Medulla oblongata (tissue), 1 donor: ENCODE measurements around the gene CLPSL2.

Source experiments
- DNase-seq: peaks from one replicate; pipeline ENCODE4 v3.0.0-alpha.2; 2015; ENCODE audit errors: extremely low spot score

The CLPSL2 gene

DNA sequence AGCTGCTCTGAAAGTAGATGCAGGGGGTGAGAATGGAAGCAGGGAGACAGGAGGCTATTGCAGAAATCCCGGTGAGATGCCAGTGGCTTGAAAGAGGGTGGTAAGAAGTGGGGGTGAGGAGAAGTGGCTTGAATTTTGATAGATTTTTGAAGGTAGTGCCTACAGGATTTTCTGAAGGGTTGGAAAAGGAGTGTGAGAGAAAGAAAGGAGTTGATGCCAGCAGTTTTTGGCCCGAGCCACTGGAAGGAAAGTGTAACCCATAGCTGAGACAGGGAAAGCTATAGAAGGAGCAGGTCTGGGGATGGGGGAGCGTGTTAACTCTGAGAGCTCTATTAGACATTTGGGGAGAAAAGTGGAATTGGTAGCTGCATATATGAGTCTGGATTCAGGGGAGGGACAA is 29.9 kb upstream of the CLPSL2 start:
- DNase-seq: no peak

- no peak for DNase-seq
Observed at GRCh38 chr6:35747877-35748276, 28.5 kb upstream of the CLPSL2 start.

DNA sequence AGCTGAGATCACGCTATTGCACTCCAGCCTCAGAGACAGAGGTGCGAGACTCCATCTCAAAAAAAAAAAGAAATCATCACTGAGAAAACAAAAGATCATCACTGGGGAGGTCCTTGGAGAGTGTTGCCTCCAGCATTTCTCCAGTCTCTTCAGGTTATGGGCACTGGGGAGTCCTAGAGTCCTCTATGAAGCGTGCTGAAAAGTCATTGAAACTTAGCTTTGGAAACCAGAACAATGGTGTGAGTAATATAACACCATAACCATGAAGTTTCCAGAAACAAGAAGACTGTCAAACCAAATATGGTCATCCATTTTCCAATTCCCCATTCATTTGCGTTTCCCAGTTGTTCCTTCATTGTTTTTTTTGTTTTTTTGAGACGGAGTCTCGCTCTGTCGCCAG is 25.8 kb upstream of the CLPSL2 start:
- no peak for DNase-seq

GRCh38 chr6:35751594-35751993 is 24.8 kb upstream of the CLPSL2 start:
- no peak for DNase-seq

- no peak for DNase-seq
Observed at GRCh38 chr6:35752330-35752729, 24.1 kb upstream of the CLPSL2 start.

DNA sequence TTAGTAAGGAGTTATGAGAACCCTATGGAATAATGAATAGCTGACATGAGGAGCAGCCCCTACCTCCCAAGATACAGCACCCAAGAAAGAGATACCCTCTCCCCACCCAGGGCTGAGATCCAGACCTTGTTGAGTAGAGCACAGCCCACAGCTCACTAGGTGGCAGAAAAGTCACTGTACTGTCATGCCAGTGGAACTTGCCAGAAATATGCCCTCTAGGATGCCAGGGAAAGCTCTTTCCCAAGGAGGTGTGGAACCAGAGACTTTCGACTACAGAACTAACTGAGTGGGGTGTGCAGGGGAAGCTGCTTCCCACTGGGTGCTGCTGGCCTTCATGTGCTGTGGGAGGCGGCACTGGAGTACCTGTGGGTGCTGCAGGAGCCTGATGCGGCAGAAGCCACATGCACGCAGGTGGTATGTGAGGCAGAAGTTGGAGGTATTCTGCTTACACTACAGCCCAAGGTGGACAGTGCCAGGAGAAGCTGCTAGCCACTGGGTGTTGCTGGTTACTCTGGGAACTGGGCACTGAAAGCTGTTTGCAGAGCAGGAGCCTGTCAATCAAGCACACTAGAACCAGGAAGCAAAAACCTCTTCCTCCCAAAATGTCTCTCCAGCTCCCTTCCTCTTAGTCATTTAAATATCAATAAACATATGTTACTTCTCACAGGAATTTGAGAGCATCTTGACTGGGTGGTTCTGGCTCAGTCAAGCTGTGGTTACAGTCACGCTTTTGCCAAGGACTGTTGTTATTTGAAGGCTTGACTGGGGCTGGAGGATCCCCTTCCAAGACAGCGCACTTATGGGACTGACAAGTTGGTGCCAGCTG is 21.7 kb upstream of the CLPSL2 start:
- no peak for DNase-seq

GRCh38 chr6:35755278-35755924 is 21.0 kb upstream of the CLPSL2 start:
- no peak for DNase-seq

DNA sequence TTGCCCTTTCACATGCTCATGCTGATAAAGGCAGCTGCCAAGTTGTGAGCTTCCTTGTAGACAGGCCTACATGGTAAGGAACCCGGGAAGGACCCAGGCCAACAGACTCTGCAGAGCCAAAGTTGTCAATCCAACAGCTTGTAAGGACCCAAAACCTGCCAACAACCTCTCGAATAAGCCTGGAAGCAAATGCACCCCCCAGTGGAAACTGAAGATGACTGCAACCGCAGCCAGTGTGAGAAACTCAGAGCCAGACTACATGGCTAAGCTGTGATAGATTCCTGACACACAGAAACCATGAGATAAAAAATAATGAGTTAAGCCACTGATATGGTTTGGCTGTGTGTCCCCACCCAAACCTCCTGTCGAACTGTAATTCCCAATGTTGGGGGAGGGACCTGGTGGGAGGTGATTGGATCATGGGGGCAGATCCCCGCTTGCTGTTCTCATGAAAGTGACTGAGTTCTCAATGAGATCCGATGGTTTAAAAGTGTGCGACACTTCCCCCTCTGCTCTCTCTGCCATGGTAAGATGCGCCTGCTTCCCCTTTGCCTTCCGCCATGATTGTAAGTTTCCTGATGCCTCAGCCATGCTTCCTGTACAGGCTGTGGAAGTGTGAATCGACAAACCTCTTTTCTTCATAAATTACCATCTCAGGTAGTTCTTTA is 18.8 kb upstream of the CLPSL2 start:
- DNase-seq: no peak

GRCh38 chr6:35759426-35759825 is 17.0 kb upstream of the CLPSL2 start:
- no peak for DNase-seq

DNA sequence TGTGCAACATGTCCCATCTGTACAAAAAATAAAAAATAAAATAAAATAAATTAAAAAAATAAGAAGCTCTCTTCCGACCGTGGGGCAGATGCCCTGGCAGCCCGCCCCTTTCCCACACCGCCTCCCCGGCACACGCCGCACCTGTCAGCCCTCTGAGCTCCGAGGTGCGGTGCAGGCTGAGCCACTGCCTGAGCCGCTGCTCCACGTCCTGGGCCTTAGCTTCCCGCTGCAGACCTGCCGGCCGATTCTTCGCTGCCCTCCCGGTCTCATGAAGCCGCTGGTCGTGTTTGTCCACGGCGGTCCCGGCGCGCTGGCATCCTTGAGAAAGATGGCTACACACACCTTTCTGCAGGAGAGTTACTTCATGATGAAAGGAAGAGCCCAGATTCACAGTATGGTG is 10.7 kb upstream of the CLPSL2 start:
- DNase-seq: no peak

GRCh38 chr6:35769211-35769610 is 7.2 kb upstream of the CLPSL2 start:
- no peak for DNase-seq

DNA sequence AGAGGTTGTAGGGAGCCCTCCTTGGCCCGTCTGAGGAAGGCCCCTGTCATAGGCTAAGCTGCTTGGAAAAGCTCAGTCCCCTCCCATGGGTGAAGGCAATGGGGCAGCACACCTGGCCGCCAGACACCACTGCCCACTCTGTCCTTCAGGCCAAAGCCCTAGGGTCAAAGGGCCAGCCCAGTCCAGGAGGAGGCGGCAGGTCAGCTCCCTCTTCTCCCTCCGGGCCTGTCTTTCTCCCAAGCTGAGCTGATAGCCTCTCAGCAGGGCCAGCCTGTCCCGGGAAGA is 5.1 kb upstream of the CLPSL2 start:
- DNase-seq: no peak

GRCh38 chr6:35774116-35774794 is 2.1 kb upstream of the CLPSL2 start:
- DNase-seq: no peak

- DNase-seq: no peak
Observed at GRCh38 chr6:35775031-35775430, 1.4 kb upstream of the CLPSL2 start.

GRCh38 chr6:35777356-35778102 is 1.1 kb downstream of the CLPSL2 start:
- no peak for DNase-seq

DNA sequence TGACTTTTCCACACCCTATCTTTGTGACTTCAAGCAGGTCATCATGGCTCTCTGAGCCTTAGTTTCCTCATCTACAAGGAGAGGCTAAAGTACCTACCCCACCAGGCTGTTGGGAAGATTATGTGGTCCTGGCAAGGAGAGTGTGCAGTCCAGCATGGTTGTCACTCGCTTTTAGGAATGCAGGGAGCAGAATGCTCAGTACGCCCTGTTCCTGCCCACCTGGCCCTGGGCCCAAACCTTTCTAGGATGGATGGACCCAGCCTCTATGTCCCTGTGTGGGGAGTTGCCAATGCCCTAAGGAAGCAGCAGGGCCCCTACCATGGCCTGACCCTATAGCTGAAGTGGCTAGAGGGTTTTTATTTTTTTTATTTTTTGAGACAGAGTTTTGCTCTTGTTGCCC is 2.0 kb downstream of the CLPSL2 start:
- DNase-seq: no peak

- DNase-seq: no peak
Observed at GRCh38 chr6:35780719-35781118, 4.3 kb downstream of the CLPSL2 start, which contains the start of gene CLPSL1. TSS of gene CLPSL1 (plus strand) at chr6:35781019. CDS start at chr6:35781111, 92 bp downstream.

DNA sequence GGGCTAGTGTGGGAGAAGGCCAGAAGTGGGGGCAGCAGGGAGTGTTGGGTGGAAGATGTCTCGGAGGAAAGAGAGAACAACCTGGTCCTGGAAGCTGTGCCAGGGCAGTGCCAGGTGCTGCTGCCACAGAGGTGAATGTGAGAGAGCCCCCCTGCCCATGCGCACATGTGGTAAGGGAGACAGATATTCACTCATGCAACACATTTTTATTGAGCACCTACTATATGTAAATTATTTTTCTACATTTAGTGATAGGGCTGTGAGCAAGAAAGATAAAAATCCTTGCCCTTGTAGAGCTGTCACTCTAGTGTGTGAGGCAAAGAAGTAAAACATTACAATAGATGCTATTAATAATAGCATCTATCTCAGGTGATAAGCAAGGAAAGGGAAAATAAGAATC is 4.9 kb downstream of the CLPSL2 start:
- no peak for DNase-seq

- no peak for DNase-seq
Observed at GRCh38 chr6:35782424-35782823, 6.0 kb downstream of the CLPSL2 start.

DNA sequence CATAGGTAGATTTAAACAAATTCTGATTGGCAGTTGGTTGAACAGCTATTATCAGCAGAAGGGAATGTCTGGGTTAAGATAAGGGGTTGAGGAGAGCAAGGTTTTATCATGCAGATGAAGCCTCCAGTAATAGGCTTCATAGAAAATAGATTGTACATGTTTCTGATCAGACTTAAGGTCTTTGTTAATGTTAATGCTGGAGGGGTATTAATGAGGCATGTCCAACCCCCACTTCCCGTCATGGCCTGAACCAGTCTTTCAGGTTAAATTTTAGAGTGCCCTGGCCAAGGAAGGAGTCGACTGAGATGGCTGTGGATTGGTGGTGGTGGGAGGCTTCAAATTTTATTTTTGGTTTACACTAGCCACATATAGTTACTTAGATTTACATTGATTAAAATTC is 7.8 kb downstream of the CLPSL2 start:
- no peak for DNase-seq

DNA sequence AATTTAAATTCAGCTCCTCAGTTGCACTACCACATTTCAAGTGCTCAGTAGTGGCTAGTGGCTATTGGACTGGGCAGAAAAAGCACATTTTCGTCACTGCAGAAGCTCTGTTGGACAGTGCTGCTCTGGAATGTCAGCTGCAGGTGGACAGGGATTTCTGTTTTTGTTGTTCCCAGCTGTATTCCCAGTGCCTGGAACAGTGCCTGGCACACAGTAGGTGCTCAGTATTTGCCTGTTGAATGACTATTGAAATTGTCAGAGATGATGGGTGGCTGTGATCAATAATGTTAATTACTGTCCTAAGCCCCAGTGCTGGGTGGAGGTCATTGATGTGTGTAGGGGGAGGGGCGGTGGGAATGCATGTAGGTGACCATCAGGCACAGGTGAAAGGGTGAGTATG is 9.9 kb downstream of the CLPSL2 start:
- no peak for DNase-seq

DNA sequence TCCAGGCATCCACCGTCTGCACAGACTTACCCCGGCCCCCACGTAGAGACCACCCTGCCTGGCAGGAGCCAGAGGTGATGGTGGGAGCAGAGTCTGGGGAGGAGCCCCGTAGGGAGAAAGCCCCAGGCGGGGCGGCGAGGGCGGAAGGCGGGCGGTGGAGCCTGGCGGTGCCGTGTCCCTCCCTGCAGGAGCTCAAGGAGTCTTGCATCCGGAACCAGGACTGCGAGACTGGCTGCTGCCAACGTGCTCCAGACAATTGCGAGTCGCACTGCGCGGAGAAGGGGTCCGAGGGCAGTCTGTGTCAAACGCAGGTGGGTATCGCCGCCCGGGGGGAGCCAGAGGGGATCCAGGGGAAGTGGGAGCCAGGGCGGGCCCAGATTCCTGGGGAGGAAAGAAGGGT is 10.4 kb downstream of the CLPSL2 start:
- no peak for DNase-seq
